Measurements from ENCODE around the gene PPFIA3. TPM values are rescaled to one million over a fixed set of nuclear protein-coding genes. Genes with fewer than 3 reads are reported as not detected.

The PPFIA3 gene
- total and polyA plus RNA-seq, 2 donors from 2014 or later = 7.1 to 20.0 TPM

DNA sequence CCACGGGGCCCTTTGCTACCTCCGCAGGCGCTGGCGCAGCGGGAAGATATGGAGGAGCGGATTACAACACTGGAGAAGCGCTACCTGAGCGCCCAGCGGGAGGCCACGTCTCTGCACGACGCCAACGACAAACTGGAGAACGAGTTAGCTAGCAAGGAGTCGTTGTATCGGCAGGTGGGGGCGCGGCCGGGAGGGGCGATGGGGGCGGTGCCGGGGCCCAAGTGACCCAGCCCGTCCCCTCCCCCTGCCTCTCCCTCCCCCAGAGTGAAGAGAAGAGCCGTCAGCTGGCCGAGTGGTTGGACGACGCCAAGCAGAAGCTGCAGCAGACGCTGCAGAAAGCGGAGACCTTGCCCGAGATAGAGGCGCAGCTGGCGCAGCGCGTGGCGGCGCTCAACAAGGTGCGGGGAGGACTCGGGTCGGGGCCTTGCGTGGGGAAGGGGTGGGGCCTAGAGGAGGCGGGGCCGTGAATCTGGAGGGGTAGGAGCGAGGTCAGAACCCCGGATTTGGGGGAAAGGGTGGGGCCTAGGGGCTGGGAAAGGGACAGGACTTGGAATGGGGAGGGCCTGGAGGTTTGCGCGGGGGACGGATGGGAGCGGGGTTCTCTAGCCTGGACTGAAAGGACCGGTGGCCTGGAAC is 13.7 kb downstream of the PPFIA3 start:
- H3K36me3 ChIP-seq (ENCODE audit: control insufficient read depth in 2 of 3, insufficient read depth in 3 of 3, low read length in 3 of 3) = no peaks in the 10 kb centered on the region
- peak overlapping the region in 2 of 3 donors; percentile 7 to 21 for H3K4me3 ChIP-seq (ENCODE audit: low read length in 3 of 3)
- no peak overlapping the region for H3K9ac ChIP-seq (ENCODE audit: low read length in 3 of 3)
- H3K4me1 ChIP-seq (ENCODE audit: control insufficient read depth in 2 of 3, insufficient read depth in 2 of 3, low read depth in 1 of 3, low read length in 3 of 3) = peaks cover 0 to 11% (median 0%) of the 10 kb centered on the region in 3 donors
- DNase-seq = peak in 3 of 5 donors; percentile 37 to 77 (median 47)
- H3K9me3 ChIP-seq (ENCODE audit: control insufficient read depth in 2 of 3, insufficient read depth in 1 of 3, low read length in 3 of 3) = no peaks in the 10 kb centered on the region
- no peak for FAIRE-seq
- H3K27ac ChIP-seq (ENCODE audit: low read depth in 2 of 2, low read length in 2 of 2) = peak overlapping the region in 1 of 2 donors; percentile 47
- TF ChIP-seq, protein P1, sequence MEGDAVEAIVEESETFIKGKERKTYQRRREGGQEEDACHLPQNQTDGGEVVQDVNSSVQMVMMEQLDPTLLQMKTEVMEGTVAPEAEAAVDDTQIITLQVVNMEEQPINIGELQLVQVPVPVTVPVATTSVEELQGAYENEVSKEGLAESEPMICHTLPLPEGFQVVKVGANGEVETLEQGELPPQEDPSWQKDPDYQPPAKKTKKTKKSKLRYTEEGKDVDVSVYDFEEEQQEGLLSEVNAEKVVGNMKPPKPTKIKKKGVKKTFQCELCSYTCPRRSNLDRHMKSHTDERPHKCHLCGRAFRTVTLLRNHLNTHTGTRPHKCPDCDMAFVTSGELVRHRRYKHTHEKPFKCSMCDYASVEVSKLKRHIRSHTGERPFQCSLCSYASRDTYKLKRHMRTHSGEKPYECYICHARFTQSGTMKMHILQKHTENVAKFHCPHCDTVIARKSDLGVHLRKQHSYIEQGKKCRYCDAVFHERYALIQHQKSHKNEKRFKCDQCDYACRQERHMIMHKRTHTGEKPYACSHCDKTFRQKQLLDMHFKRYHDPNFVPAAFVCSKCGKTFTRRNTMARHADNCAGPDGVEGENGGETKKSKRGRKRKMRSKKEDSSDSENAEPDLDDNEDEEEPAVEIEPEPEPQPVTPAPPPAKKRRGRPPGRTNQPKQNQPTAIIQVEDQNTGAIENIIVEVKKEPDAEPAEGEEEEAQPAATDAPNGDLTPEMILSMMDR (IDR thresholded peaks at IDR 0.05; ENCODE audit: borderline replicate concordance, extremely low read depth, insufficient read depth) = no peak
- no peaks in the 10 kb centered on the region for H3K27me3 ChIP-seq (ENCODE audit: control insufficient read depth, insufficient read depth, low read length)
- intact Hi-C loops (cut with DNase I) = no loop called here

DNA sequence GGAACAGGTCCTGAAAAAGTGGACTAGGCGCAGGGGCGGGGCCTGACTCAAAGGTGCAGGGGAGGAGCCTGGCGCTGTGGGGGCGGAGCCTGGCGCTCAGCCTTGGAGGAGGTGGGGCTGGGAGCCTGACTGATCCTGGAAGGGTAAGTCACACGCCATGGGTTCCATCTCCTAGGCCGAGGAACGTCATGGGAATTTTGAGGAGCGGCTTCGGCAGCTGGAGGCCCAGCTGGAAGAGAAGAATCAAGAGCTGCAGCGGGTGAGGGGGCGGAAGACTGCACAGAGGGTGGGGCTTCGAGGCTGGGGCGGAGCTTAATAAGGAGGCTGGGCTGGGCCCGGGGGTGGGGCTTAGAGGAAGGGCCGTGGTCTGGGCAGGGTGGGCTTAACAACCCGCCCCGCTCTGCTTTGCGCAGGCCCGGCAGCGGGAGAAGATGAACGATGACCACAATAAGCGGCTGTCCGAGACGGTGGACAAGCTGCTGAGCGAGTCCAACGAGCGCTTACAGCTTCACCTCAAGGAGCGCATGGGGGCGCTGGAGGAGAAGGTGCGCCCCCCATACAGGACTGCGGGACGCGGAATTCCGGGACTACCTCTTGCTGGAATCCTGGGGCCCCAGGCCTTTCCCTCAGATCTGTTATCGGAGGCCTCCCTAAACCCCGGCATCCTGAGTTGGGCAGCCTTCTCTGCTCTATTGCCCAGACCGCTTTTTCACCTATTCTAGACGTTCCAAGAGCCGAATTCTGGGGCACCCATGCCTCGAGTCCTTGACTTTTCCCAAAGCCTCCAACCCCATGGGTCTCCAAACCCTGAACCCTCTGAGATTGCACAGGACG is 14.5 kb downstream of the PPFIA3 start:
- intact Hi-C loops (cut with DNase I) = no loop called here
- Histone ChIP-seq H3K9me3 (ENCODE audit: control insufficient read depth in 2 of 3, insufficient read depth in 1 of 3, low read length in 3 of 3) (no peaks in the 10 kb centered on the region), H3K4me1 (ENCODE audit: control insufficient read depth in 2 of 3, insufficient read depth in 2 of 3, low read depth in 1 of 3, low read length in 3 of 3) (peaks cover 0 to 8% (median 0%) of the 10 kb centered on the region in 3 donors), H3K9ac (ENCODE audit: low read length in 3 of 3) (no peak overlapping the region), H3K4me3 (ENCODE audit: low read length in 3 of 3) (peak overlapping the region; percentile 7 to 21 (median 12)), H3K36me3 (ENCODE audit: control insufficient read depth in 2 of 3, insufficient read depth in 3 of 3, low read length in 3 of 3) (no peaks in the 10 kb centered on the region), H3K27ac (ENCODE audit: low read depth in 2 of 2, low read length in 2 of 2) (peak overlapping the region in 1 of 2 donors; percentile 47), H3K27me3 (ENCODE audit: control insufficient read depth, insufficient read depth, low read length) (no peaks in the 10 kb centered on the region)
- DNase-seq (peak; percentile 84 to 95 (median 93)), FAIRE-seq (no peak)
- TF ChIP-seq, protein P1 (IDR thresholded peaks at IDR 0.05; ENCODE audit: borderline replicate concordance, extremely low read depth, insufficient read depth) = no peak

DNA sequence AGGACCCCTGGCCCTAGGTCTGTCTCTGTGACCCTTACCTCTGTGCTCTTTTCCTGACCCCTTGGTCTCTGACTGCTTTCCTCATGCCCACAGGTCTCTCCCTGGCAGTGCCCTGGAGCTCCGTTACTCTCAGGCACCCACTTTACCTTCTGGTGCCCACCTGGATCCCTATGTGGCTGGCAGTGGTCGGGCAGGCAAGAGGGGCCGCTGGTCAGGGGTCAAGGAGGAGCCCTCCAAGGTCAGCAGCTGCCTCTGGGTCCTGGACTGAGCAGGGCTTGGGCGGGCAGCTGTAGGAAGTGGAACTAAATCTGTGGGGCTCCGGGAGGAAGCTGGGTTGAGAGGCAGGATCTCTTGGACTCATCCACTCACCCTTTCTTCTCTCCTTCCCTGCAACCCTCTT is 16.3 kb downstream of the PPFIA3 start:
- no peak for DNase-seq
- Histone ChIP-seq H3K36me3 (ENCODE audit: control insufficient read depth in 2 of 3, insufficient read depth in 3 of 3, low read length in 3 of 3) (no peaks in the 10 kb centered on the region), H3K9ac (ENCODE audit: low read length in 3 of 3) (no peak overlapping the region), H3K4me1 (ENCODE audit: control insufficient read depth in 2 of 3, insufficient read depth in 2 of 3, low read depth in 1 of 3, low read length in 3 of 3) (peaks cover 0 to 8% (median 0%) of the 10 kb centered on the region in 3 donors), H3K27ac (ENCODE audit: low read depth in 2 of 2, low read length in 2 of 2) (no peak overlapping the region), H3K4me3 (ENCODE audit: low read length in 3 of 3) (no peak overlapping the region), H3K9me3 (ENCODE audit: control insufficient read depth in 2 of 3, insufficient read depth in 1 of 3, low read length in 3 of 3) (no peaks in the 10 kb centered on the region), H3K27me3 (ENCODE audit: control insufficient read depth, insufficient read depth, low read length) (no peaks in the 10 kb centered on the region)
- TF ChIP-seq, protein P1 (IDR thresholded peaks at IDR 0.05; ENCODE audit: borderline replicate concordance, extremely low read depth, insufficient read depth) = no peak
- FAIRE-seq = no peak
- intact Hi-C loops (cut with DNase I) = no loop called here

Measured in kidney (tissue), 14 donors.